HG02852 (cell line): ENCODE data around the gene DUSP22.
A peak's percentile ranks its signal among the peaks of the same experiment; 100 is the strongest.

Experiments used
- ATAC-seq: cut with Tn5 transposase; IDR thresholded peaks from one replicate; pipeline ENCODE4 v1.9.1; 2021; ENCODE audit warnings: mild to moderate bottlenecking, moderate library complexity; ENCODE audit not compliant: unreplicated experiment

DUSP22 gene

DNA sequence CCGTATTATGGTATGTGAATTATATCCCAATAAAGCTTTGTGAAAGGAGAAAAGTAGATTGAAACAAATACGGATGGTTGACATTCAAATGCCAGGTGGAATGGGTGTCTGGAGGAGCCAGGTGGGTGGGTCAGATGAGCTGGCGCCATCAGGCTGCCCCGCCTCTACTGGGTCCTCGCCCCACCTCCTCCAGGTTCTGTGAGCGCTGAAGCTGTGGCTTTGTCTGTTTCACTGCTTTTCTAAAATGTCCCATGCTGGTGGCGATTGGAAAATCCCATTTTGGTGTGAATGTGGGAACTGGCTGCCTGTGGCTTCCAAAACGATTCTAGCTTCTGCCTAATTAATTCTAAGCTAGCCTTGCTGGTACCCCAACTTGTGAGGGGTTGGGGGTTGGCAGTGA is 16.5 kb downstream of the DUSP22 start:
- no peak for ATAC-seq

DNA sequence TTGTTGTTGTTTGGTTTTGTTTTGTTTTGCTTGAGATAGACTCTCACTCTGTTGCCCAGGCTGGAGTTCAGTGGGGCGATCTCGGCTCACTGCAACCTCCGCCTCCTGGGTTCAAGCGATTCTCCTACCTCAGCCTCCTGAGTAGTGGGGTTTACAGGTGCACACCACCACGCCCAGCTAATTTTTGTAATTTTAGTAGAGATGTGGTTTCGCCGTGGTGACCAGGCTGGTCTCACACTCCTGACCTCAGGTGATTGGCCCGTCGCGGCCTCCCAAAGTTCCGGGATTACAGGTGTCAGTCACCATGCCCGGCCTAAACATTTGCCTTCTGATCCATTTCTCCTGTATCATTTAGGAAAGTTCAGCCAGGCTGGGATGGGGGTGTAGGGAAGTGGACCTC is 17.7 kb downstream of the DUSP22 start:
- no peak for ATAC-seq

DNA sequence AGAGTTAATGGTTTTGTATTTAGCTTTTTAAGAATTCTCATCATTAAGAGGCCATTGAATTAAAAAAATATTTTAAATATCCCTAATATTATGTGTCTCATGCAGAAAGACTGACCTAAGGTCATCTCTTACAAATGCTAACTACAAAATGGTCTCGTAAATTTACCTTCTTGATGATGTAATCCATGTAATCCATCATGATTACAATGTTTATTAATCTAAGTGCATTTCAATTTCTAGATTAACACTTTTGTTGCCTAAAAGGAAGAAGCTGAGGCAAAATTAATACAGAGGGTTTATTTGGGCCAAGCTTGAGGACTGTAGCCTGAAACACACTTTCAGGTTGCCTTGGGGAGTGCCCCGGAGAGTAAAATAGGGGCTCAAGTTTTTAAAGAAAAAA is 18.4 kb downstream of the DUSP22 start:
- ATAC-seq: no peak

DNA sequence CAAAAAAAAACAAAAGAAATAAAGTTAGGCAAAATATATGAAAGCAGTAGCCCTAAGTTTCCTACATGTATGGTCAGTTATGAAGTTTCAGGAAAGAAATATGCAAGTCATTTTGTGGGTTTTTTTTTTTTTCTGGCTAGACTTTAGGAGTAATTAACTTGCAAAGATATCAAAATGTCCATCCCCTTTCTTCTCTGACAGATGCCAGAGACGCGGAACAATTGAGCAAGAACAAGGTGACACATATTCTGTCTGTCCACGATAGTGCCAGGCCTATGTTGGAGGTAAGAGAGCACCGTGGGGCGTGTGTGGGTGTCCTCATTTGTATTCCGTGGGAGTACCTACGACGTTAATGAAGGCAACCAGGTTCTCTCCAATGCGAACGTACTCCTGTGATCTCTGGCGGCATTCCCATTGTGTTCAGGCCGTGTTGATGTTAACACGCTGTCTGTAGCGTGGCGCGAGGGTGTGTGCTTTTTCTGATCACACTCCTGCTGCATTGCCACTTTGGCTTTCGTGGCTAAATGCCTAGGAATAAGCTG is 19.5 kb downstream of the DUSP22 start:
- ATAC-seq: no peak

DNA sequence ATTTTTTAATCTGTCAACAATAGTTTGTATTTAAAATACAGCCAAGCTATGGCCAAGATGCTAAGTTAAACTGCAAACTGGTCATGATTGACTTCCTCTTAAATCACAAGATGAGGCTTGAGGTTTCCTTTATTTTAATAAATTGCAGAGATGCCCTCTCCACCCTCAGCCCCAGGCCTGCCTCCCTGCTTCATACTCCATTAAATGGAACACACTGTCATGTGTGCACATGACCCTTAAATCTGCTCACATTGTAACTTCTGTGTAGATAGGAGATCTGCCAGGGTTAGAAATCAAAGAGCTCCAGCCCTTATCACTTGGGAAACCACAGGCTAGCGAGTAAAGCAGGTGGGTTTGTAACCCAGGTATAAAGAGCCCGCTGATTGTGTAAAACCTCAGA is 20.8 kb downstream of the DUSP22 start:
- no peak for ATAC-seq

DNA sequence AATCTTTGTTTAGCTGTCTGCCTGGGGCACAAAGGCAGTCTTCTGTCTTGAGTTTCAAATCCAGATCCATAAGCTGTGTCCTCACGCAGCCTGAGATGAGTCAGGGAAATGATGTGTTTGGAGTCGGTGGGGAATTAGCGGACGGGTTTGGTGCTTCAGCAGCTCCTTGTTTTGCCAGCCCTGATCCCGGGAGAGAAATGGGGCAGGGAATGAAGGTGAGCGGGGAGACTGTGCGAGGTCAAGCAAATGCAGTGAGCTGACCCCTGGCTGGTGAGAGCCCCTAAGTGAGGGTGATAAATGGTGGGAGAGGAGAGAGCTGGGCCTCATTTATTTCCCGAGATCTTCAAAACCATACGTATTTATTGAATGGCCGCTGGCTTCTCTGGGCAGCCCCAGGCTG is 21.6 kb downstream of the DUSP22 start:
- ATAC-seq: no peak

DNA sequence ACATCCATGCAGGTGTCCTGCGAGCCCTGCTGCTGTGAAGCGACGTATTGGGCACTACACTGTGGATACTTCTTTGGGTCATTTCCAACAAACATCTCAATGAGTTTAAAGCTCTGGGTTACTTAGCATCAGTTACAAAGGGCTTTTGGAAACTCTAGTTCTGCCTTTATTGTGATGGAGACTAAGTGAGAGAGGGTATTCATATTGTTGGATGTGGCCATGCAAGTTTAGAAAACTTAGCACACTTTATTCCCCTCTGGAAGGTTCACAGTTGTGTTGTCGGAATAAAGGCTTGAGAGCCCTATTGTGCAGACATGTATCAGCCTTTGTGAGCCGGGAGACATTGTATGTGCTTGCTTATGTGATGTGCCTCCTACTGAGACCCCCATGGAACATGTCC is 22.1 kb downstream of the DUSP22 start:
- ATAC-seq: no peak

DNA sequence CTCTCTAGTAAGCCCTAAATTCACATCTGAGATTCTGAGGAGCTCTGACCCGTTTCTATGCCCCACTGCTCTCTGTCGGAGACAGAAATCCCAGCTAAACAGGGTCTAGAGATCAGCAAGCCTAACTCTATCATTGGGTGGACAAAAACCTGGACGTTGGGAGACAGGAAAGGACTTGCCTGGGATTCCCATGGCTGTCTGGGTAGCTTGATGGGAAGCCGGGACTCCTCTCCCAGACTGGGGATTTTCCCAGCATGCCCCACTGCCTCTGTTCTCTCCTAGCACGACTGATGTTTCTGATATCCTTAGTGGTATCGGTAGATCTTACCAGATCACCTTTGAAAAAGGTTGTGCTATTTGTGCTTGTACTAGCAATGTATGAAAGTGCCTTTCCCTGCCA is 22.9 kb downstream of the DUSP22 start:
- ATAC-seq: no peak

DNA sequence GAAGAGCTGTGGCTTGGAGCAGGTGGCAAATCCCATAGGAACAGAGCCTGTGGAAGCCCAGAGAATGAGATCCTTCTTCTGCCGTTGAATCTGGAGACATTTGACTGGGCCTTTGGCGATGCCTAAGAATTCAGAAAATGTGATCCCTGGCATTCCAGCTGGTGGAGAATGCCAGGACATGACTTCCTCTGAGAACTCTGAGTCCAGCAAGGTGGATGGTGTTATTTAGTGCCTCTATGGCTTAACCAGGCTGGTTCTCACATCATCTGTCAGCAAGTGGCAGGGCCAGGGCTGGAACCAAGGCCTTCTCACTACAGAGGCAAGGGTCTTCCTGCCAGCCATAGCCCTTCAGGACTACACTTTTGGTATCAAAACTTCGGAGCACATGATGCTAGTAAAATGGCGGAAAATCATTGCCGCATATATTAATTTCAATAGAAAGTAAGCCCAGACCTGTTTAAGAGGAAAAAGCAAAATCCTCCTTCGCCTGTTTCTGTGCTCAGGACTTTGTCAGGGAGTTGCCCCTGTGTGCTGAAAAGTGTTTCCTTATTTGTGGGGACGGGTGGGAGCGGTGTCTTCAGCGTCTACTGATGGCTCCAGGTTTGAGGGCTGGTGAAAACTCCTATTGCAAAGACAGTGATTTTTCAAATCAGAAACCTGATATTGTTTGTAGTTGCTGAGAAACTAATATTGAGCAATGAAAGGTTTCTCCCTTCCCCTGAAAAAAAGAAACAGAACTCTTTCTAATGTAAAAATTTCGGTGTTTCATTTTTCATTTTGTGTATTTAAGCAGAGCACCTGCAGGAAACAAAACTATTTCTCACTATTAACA is 23.9 kb downstream of the DUSP22 start:
- no peak for ATAC-seq

DNA sequence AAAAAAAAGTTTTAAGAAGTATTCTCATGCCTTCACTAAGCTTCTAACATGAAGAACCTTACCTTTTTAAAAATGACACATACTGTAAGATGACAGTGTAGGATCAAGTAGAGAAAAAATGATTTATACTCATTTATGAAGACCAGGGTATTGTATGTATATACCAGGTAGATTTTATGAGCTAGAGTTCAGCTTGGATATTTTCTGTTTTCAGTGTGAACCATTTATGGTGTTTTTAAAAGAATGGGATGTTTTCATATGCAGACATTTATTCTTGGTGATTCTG is 24.4 kb downstream of the DUSP22 start:
- no peak for ATAC-seq

DNA sequence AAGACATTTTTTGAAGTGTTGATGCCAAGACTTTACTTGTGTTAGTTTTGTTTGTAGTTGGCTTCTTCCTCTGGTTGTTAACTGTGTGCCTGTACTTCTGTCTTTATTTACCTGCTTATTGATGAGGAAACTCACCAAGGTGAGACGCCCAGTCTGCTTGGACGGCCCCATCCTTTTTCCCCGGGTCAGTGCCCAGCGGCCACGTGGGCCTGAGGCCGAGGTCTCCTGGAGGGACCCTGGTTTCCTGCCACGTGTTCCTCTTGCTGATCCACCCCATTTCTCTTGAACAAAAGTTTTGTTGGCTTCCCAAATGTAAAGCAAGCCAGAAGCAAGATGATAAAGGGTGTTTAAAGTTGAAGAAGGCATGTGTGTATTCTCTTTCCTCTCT is 24.8 kb downstream of the DUSP22 start:
- no peak for ATAC-seq

DNA sequence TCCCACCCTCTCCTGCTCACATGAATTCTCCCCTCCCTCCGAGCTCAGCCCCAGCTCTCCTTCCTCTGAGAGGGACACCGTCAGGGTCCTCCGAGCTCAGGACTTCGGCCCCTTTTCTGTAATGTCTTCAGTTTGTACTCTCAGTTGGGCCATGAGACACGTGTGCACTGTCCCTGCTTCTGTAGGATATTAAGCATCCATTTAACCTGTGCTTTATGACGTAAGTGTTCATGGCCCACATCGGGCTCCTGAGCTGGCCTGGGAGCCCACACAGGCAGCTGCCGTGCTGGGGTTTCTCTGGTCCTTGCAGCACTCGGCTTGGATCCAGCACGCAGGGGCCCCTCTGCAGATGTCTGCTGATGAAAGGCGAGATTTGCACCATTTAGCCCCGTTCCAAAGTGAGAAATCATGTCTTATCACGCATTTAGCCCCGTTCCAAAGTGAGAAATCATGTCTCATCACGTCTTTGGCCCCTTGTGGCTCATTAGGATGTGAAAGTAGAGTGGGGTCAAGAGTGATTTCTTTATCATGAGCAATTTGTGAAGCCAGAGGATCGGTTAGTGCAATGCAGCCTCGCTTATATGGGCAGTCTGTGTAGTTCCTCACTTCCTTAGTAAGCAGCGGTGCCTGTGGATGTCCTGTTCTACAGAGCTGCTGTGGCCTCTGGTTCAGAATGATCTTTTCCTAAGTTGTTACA is 25.3 kb downstream of the DUSP22 start:
- ATAC-seq: peak; percentile 36

DNA sequence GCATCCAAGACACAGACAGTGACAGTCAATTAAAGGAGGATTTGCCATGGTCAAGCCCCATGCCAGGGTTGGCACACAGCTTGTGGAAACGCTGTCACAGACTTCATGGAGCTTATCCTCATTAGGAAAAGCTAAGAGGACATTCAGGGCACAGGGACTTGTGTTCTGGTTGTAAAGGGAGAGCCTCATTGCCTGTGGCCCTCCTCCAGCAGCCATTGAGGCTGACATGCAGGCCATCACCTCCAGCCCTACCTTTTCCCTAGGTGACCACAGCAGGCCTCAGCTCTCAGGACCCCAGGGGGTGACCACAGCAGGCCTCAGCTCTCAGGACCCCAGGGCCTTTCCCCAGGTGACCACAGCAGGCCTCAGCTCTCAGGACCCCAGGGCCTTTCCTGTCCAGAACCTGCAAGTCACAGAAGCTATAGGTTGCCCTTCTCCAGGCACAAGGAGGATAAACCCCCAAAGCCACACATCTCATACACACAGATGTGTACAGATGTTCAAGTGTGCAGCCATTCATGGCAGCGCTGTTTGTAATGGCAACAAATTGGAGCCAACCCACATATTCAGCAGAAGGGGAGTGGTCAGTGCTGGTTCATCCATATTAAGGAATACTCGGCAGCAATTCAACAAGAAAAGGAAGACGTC is 26.1 kb downstream of the DUSP22 start:
- no peak for ATAC-seq

DNA sequence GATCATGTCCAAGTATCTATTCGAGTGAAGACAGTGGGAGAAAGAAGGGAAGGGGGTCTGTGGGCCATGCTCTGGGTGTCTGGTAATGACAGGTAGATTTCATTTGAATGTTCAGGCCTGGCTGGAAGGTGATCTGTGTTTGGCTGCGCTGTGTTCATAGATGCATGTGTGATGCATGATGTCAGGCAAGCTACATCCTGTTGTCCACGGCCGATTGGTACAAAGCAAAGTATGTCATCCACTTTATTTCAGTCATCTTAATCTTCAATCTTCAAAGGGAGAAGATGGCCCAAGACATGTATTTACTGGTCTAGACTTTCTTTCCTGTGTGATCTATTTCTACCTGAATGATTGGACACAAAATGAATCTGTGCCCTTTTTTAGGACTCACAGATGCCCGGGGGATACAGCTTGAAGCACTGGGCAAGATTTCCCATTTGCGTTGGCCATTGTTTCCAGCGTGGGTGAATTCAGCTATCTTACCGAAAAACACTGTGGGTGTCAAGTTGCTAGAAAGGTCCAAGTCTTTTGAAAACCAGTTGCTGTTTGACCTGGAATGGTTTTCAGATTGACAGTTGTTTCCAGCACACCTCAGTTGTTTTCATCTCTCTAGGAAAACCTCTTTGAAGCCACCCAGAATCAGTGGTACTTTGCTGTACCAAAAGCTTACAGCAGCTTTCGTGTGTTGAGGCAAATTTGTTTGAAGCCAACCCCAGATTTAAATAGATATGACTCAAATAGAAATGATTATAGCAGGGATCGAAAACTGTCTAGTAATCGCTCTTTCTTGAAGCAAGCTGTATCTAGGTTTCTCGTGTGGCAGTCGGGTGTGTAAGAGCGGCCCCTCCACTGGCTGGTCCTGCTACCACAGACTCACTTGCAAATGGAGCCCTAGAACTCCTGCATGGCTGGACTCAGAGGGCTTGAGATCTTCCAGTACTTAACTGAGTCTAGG is 27.2 kb downstream of the DUSP22 start:
- ATAC-seq: peak; percentile 50

DNA sequence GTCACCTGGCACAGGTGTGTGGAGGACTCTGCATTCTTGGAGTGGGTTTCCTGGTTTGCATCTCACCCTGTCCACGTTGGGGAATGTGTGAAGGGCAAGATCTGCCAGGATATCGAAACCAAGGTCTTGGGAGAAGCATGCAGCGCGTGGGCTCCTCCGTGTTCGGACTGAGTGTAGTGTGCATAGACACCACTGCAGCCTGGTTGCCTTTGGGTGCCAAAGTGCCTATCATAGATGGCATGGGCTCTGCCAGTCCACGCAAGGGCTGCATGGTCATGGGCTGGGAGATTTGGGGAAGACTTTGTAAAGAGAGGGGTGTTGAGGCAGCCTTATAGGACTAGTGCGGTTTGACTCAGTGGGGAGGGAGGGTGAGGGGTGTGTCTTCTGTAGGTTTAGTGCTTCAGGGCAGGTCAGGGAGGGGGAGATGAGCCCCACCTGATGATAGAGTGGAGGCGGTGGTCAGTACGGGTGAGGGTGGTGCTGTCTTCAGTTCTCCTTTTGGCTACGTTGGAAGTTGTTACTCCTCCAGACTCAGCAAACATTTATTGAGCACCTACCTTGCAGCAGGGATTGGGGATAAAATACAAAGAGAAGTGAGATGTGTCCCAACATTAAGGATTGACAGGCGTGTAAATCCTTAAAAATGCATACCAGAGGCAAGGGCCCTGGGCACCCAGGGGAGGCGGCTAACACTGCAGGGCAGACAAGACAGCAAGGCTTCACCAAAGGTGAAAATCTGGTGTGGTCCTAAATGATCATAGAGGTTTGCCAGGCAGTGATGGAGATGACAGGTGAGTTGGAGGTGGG is 28.3 kb downstream of the DUSP22 start:
- no peak for ATAC-seq

DNA sequence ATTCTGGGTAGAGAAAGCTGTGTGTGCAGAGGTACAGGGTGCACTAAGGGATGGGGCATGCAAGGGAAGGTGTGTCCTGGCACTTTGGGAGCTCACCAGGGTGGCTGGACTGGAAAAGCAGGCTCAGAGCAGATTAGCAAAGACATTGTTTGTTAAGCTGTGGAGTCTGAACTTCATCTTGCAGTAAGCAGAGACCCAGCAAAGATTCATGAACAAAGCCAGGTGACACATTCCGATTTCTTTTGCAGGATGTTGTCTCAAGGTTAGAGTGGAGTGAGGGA is 28.8 kb downstream of the DUSP22 start:
- no peak for ATAC-seq

DNA sequence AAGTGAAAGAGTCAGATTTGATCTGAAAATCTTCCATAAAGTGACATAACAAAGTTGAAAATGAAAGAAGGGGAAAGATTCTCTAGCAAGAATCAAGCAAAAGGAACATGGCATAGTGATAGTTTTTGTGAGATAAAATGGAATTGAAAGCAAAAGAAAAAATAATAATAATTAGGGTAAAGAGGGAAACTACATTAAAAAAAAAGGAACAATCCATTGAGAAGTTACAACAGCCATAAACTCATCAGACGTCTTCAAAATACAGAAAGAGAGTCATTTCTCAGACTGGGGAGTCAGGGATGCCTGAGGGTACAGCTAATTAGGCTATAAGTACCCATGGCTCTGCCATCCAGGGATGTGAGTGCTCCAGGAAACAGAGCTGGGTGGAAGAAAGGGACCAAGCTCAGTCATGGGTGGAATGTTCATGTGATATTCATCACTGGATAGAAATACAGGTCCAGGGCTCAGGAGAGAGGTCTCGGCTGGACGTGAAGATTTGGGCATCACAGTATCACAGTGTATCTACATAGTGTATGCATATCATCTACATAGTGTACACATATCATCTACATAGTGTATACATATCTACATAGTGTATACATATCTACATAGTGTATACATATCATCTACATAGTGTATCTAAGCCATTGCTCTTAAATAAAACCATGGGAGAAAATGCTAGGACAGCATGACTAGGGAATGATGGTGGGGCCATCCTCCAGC is 29.4 kb downstream of the DUSP22 start:
- ATAC-seq: no peak

DNA sequence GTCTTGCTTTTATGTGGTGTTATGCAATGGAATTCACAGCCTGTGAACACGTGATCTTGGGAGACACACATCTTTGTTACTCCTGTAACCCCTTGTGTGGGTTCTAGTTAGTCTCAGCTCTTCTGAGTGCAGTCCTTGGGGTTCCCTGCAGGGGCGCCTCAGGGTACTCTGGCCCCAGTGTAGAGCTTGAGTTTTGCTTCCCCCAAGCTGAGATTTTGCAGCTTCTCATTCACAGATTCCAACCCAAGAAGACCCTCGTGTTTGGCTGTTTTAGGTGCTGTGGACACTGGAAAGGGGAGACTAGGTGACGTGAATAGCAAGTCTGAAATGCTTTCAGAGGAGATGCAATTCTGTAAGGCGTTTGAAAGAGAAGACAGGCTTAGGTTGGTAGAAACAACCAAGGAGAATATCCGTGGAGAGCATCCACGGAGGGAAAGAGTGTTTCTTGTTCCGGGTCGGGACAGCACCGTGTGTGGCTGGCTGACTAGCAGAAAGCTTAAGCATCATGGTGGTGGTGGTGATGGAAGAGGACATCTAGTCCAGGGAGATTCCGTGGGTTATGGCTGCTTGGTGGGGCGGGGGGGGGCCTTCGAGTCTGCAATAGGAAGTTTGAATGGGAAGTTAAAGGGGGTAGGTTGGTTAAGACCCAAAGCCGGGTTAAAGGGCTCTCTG is 30.1 kb downstream of the DUSP22 start:
- no peak for ATAC-seq
